ENCODE results near the gene C1orf159.
A peak's percentile ranks its signal among the peaks of the same experiment; 100 is the strongest.

Gene C1orf159

DNA sequence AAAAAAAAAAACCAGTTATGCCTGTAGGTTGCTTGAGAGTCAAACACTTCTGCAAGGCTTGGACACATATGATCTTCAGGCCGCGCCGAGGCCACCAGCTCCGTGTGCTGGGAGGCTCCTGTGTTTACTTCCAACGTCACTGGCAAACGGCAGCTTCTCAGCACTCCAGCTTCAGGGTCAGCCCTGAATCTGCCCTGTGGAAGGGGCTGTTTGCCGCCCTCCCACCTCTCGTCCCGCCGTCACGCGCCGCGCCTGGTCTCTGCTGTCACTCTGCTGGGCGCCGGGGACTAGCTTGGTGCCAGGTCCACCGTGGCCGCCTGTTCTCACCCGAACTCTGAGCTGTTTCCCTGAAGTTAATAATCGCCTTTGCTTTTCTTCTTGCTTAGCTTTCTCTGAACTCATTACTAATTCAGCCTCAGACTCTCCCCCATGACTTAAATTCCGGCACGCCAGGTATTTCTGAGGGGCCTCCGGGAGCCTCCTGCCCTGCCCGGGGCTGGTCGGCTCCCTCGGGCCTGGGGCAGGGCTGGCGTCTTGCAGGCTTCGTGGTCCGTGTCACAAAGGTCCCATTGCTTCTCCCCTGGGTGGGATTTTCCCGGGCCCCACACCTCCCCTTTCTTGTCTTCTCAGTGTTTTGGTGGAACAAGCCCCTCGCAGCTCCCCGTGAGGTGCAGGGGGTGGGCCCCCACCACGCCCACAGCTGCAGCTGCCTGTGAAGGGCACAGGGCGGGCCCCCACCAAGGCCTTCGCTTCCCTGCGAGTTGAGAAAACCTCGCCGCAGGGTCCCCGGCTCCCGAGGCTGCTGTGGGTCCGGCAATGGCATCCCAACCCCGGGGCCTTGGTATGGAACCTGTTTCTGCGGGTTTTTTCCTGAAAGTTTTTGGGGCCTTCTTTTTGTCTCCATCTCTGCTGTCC lies 14.6 kb upstream of the C1orf159 start:
- TF ChIP-seq CTCF (conservative IDR thresholded peaks at IDR 0.05; ENCODE audit: low read depth, low read length) = no peak
- DNase-seq (ENCODE audit: low read depth) = peak; percentile 14
- no peak overlapping the region for H3K4me3 ChIP-seq (ENCODE audit: low read length)

DNA sequence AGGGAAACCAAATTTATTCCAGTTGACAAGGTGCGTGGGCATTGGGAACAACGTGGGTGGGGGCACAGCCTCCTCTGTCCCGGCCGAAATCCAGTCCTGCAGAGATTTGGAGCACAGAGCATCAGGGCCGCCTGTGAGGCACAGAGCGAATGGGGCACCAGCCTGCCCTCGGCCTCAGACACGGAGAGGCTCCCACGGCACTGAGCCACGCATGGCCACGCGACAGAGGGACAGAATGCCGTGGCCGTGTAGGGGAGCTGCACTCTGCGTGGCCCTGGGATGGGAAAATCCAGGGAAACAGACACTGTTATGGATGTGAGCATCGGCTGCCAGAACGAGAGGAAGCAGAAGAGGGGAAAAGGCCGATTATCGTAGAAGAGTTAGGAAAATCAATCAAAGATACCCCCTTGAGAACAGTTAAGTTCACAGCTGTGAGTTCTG lies 13.5 kb upstream of the C1orf159 start:
- DNase-seq (ENCODE audit: low read depth) = no peak
- no peak overlapping the region for H3K4me3 ChIP-seq (ENCODE audit: low read length)
- no peak for TF ChIP-seq CTCF (conservative IDR thresholded peaks at IDR 0.05; ENCODE audit: low read depth, low read length)

GRCh38 chr1:1128454-1129139 lies 12.7 kb upstream of the C1orf159 start:
- DNase-seq (ENCODE audit: low read depth) = peak; percentile 27
- peak overlapping the region; percentile 31 for H3K4me3 ChIP-seq (ENCODE audit: low read length)
- TF ChIP-seq CTCF (conservative IDR thresholded peaks at IDR 0.05; ENCODE audit: low read depth, low read length) = peak; percentile 0

- H3K4me3 ChIP-seq (ENCODE audit: low read length) = peak overlapping the region; percentile 31
- TF ChIP-seq CTCF (conservative IDR thresholded peaks at IDR 0.05; ENCODE audit: low read depth, low read length) = no peak
These were observed 11.9 kb upstream of the C1orf159 start for GRCh38 chr1:1127551-1128451.

GRCh38 chr1:1125945-1126344 lies 10.1 kb upstream of the C1orf159 start:
- no peak for DNase-seq (ENCODE audit: low read depth)
- no peak overlapping the region for H3K4me3 ChIP-seq (ENCODE audit: low read length)
- TF ChIP-seq CTCF (conservative IDR thresholded peaks at IDR 0.05; ENCODE audit: low read depth, low read length) = no peak

More at GRCh38 chr1:1127551-1128451, 11.9 kb upstream of the C1orf159 start:
- DNase-seq (ENCODE audit: low read depth) = no peak

DNA sequence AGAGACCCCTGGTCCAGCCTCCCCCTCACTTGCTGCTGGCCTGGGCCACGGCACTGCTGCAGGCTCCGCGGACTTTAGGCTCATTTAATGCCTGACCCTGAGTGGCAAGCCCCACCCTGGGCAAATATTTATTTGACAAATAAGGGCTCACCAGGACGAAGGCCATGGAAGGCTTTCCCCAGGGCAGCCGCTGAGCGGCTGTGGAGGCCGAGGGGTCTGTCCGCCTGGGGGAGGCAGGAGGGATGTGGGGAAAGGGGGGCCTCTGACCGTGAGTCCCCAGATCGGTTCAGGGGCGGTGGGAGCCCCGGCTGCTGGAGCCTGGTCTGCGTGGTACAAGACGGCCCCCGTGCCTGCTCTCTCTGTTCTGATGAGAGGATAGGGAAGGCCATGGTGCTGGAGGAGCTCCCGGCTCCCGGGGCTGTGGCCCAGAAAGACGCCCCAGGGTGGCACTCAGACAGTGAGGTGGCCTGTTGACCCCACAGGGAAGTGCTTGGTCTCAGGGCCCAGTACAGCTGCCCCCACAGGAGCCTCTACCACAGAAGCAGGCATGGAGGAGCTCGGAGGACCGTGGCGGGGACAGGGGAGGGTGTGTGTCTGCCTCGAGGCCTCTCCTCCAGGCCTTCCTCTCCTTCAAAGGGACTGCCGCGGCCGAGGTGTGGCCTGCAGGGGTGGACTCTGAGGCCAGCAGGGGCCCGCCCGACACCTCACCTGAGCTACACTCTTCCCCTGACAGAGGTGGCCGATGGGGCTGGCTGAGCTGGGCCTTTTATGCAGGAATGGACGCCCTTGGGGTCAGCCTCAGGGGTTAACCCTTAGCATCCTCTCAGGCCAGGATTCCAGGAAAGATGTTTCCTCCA lies 9.1 kb upstream of the C1orf159 start:
- H3K4me3 ChIP-seq (ENCODE audit: low read length) = no peak overlapping the region
- DNase-seq (ENCODE audit: low read depth) = no peak
- TF ChIP-seq CTCF (conservative IDR thresholded peaks at IDR 0.05; ENCODE audit: low read depth, low read length) = no peak
